ENCODE results near the gene COL15A1.
"Not testable (repeated sequence)": the region's sequence is repeated elsewhere in the genome, so short reads cannot be mapped to it uniquely, and the experiment has no call there.

COL15A1 gene

GRCh38 chr9:99004717-99005460 is 61.2 kb downstream of the COL15A1 start:
- H3K4me3 ChIP-seq (ENCODE audit: low read depth, low read length): no peak overlapping the region
- TF ChIP-seq CTCF (IDR thresholded peaks at IDR 0.05; ENCODE audit: insufficient read depth, low read depth, low read length, missing control alignments): no peak
- DNase-seq (ENCODE audit: low read depth): no peak

- no peak for TF ChIP-seq CTCF (IDR thresholded peaks at IDR 0.05; ENCODE audit: insufficient read depth, low read depth, low read length, missing control alignments)
- DNase-seq (ENCODE audit: low read depth): no peak
- no peak overlapping the region for H3K4me3 ChIP-seq (ENCODE audit: low read depth, low read length)
Measured at GRCh38 chr9:99005651-99006050, 61.9 kb downstream of the COL15A1 start.

- no peak overlapping the region for H3K4me3 ChIP-seq (ENCODE audit: low read depth, low read length)
- DNase-seq (ENCODE audit: low read depth): no peak
- TF ChIP-seq CTCF (IDR thresholded peaks at IDR 0.05; ENCODE audit: insufficient read depth, low read depth, low read length, missing control alignments): no peak
Measured at GRCh38 chr9:99006511-99006910, 62.8 kb downstream of the COL15A1 start.

GRCh38 chr9:99006979-99007378 is 63.3 kb downstream of the COL15A1 start:
- no peak overlapping the region for H3K4me3 ChIP-seq (ENCODE audit: low read depth, low read length)
- no peak for DNase-seq (ENCODE audit: low read depth)
- TF ChIP-seq CTCF (IDR thresholded peaks at IDR 0.05; ENCODE audit: insufficient read depth, low read depth, low read length, missing control alignments): no peak

- no peak for DNase-seq (ENCODE audit: low read depth)
- TF ChIP-seq CTCF (IDR thresholded peaks at IDR 0.05; ENCODE audit: insufficient read depth, low read depth, low read length, missing control alignments): no peak
- no peak overlapping the region for H3K4me3 ChIP-seq (ENCODE audit: low read depth, low read length)
Measured at GRCh38 chr9:99008203-99008602, 64.5 kb downstream of the COL15A1 start.

- not testable (repeated sequence) for H3K4me3 ChIP-seq (ENCODE audit: low read depth, low read length); DNase-seq (ENCODE audit: low read depth)
Measured at GRCh38 chr9:99010393-99010792, 66.7 kb downstream of the COL15A1 start.

- no peak for TF ChIP-seq CTCF (IDR thresholded peaks at IDR 0.05; ENCODE audit: insufficient read depth, low read depth, low read length, missing control alignments)
- no peak for DNase-seq (ENCODE audit: low read depth)
- H3K4me3 ChIP-seq (ENCODE audit: low read depth, low read length): no peak overlapping the region
Measured at GRCh38 chr9:99011161-99011709, 67.5 kb downstream of the COL15A1 start.
